Subcutaneous abdominal adipose tissue (tissue), 5 donors: ENCODE data around the gene CARD8.
"Not testable (repeated sequence)": the region's sequence is repeated elsewhere in the genome, so short reads cannot be mapped to it uniquely, and the experiment has no call there.

ENCODE experiments used
- H3K27ac ChIP-seq: one replicate; pipeline ENCODE4 v1.7.0; 2013; ENCODE audit warnings: low read depth, mild to moderate bottlenecking, inconsistent platforms, low read length, moderate library complexity
- H3K27me3 ChIP-seq, 5 donors: one replicate each; pipeline ENCODE4 v1.7.0; 2013; ENCODE audit warnings: low read length in 5 of 5, inconsistent platforms in 1 of 5; ENCODE audit not compliant: control insufficient read depth in 5 of 5, insufficient read depth in 4 of 5
- H3K36me3 ChIP-seq, 5 donors: one replicate each; pipeline ENCODE4 v1.7.0; 2013; ENCODE audit warnings: low read length in 5 of 5; ENCODE audit not compliant: control insufficient read depth in 5 of 5, insufficient read depth in 5 of 5
- H3K4me1 ChIP-seq, 5 donors: one replicate each; pipeline ENCODE4 v1.7.0; 2013; ENCODE audit warnings: low read length in 5 of 5, mild to moderate bottlenecking in 3 of 5, moderate library complexity in 1 of 5; ENCODE audit not compliant: control insufficient read depth in 5 of 5, insufficient read depth in 5 of 5
- H3K4me3 ChIP-seq, 5 donors: one replicate each; pipeline ENCODE4 v1.7.0; 2013; ENCODE audit warnings: low read length in 5 of 5, low read depth in 1 of 5
- H3K9ac ChIP-seq, 5 donors: one replicate each; pipeline ENCODE4 v1.7.0; 2013; ENCODE audit warnings: low read length in 5 of 5, mild to moderate bottlenecking in 4 of 5, moderate library complexity in 3 of 5
- H3K9me3 ChIP-seq, 5 donors: one replicate each; pipeline ENCODE4 v1.7.0; 2013; ENCODE audit warnings: low read length in 5 of 5; ENCODE audit not compliant: control insufficient read depth in 5 of 5
- donor health status: healthy.
- donor health status: healthy.
- donor health status: healthy.
- donor health status: healthy.
- donor health status: healthy.

Gene CARD8

DNA sequence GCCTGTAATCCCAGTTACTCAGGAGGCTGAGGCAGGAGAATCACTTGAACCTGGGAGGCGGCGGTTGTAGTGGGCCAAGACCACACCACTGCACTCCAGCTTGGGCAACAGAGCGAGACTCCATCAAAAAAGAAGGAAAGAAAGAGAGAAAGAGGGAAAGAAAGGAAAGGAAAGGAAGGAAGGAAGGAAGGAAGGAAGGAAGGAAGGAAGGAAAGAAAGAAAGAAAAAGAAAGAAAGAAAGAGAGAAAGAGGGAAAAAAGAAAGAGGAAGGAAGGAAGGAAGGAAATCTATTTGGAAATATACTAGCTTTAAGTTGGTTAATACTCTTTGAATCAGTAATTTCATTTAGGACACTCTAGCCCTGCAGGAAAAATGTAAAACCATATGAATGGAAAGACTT is 34.9 kb downstream of the CARD8 start:
- not testable (repeated sequence) for H3K9ac ChIP-seq, H3K27me3 ChIP-seq, H3K4me1 ChIP-seq, H3K4me3 ChIP-seq, H3K9me3 ChIP-seq, H3K27ac ChIP-seq
- peaks cover 8 to 65% (median 49%) of the 10 kb centered on the region in 5 donors for H3K36me3 ChIP-seq

DNA sequence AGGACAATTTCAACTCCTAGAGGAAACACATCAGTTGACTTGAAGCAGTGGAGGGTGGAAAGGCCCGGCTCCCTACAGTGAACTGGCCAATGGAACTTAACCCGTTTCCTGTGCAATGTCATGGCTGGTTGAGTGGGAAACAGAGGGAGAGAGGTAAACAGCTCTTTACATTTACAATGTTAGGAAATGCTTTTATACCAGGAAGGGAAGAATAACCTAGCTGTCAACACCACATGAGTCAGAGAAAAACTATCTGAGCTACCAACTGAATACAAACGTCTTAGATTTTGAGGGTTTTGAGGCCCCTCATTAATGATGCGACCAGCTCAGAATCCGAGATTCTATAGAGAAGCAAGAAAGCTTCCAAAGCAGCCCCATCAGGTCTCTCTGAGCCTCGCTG is 36.7 kb downstream of the CARD8 start:
- no peaks in the 10 kb centered on the region for H3K9me3 ChIP-seq
- peaks cover 11 to 68% (median 53%) of the 10 kb centered on the region in 5 donors for H3K36me3 ChIP-seq
- no peak overlapping the region for H3K4me3 ChIP-seq
- H3K9ac ChIP-seq: no peak overlapping the region
- H3K27me3 ChIP-seq: no peaks in the 10 kb centered on the region
- no peaks in the 10 kb centered on the region for H3K4me1 ChIP-seq
- H3K27ac ChIP-seq: no peak overlapping the region

DNA sequence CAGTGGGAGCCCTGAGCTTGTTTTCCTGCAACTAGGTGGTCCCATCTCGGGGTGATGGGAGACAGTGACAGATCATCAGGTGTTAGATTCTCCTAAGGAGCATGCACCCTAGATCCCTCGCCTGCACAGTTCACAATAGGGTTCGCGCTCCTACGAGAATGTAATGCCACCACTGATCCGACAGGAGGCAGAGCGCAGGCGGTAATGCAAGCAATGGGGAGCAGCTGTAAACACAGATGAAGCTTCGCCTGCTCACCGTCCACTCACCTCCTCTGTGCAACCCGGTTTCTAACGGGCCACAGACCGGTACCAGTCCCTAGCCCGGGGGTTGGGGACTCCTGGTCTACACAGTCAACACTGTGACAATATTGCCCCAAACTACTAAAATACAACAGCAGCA is 38.8 kb downstream of the CARD8 start:
- Histone ChIP-seq H3K4me3 (no peak overlapping the region), H3K27ac (no peak overlapping the region), H3K27me3 (no peaks in the 10 kb centered on the region), H3K36me3 (peaks cover 13 to 77% (median 62%) of the 10 kb centered on the region in 5 donors), H3K4me1 (no peaks in the 10 kb centered on the region), H3K9me3 (no peaks in the 10 kb centered on the region), H3K9ac (no peak overlapping the region)

DNA sequence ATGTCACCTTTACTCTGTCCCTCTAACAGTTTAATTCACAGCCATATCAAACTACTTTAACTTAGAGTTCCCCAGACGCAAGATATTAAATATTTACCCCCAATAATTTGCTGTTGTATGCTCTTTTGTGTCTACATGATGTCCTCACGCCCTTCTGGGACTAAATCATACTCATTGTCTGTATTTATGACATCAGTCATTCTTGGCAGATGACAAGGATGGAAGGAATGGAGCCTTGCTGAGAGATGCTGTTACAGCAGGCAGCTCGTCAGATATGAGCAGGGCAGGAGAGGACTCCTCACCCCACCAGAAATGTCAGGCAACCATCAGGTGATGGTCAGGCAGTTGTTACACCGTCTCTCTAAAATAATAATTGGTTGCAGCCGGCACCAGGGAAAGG is 41.8 kb downstream of the CARD8 start:
- Histone ChIP-seq H3K27me3 (no peaks in the 10 kb centered on the region), H3K9ac (no peak overlapping the region), H3K9me3 (no peaks in the 10 kb centered on the region), H3K36me3 (peaks cover 18 to 75% (median 62%) of the 10 kb centered on the region in 5 donors), H3K4me1 (peaks cover 0 to 4% (median 0%) of the 10 kb centered on the region in 5 donors), H3K27ac (no peak overlapping the region), H3K4me3 (no peak overlapping the region)

DNA sequence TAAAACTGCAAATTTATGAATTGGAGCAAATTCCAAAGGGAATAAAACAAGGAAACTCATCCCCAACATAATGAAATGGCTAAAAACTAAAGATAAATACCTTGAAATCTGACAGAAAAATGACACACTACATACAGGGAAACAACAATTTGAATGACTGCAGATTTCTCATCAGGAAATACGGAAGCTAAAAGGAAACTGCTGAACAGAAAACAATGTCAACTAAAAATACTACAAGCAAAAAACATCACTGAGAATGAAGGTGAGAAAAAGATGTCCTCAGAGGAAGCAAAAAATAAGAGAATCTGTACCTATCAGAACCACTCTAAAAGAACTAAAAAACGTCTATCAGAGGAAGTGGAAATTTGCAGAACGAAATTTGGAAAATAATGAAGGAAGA is 45.7 kb downstream of the CARD8 start:
- Histone ChIP-seq H3K4me3 (no peak overlapping the region), H3K9ac (no peak overlapping the region), H3K36me3 (peaks cover 16 to 44% (median 36%) of the 10 kb centered on the region in 5 donors), H3K27me3 (no peaks in the 10 kb centered on the region), H3K4me1 (peaks cover 0 to 4% (median under 1%) of the 10 kb centered on the region in 5 donors), H3K27ac (no peak overlapping the region), H3K9me3 (no peaks in the 10 kb centered on the region)

DNA sequence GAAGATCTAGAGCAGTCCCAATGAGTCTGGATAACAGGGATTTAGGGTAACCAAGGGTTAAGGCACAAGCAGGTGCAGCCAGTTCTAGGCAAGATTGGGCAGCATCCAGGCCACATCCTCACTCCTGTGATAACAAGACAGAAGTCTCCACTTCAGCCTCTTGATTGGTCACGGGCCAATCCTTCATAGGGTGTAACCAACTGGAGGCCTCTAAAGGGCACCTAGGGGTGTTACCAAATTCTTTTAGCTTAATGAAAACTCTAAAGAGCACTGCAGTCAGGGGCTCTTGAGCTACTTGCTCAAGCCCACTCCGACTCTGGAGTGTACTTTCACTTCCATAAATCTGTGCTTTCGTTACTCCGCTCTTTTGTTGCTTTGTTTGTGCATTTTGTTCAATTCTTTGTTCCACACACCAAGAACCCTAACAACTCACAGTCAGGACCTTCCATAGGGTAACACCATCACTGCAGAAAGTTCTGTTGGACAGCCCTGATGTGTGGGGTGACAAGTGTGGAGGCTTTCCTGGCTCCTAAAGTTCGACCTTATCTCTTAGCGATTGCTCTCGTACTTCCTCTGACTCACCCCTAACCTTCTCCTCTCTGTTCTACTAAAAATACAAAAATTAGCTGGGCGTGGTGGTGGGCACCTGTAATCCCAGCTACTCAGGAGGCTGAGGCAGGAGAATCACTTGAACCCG is 49.2 kb downstream of the CARD8 start:
- Histone ChIP-seq H3K4me1 (peaks cover 2 to 18% (median 18%) of the 10 kb centered on the region in 5 donors), H3K27ac (no peak overlapping the region), H3K9me3 (no peaks in the 10 kb centered on the region), H3K27me3 (no peaks in the 10 kb centered on the region), H3K4me3 (no peak overlapping the region), H3K36me3 (peaks cover 7 to 12% (median 10%) of the 10 kb centered on the region in 5 donors), H3K9ac (no peak overlapping the region)

DNA sequence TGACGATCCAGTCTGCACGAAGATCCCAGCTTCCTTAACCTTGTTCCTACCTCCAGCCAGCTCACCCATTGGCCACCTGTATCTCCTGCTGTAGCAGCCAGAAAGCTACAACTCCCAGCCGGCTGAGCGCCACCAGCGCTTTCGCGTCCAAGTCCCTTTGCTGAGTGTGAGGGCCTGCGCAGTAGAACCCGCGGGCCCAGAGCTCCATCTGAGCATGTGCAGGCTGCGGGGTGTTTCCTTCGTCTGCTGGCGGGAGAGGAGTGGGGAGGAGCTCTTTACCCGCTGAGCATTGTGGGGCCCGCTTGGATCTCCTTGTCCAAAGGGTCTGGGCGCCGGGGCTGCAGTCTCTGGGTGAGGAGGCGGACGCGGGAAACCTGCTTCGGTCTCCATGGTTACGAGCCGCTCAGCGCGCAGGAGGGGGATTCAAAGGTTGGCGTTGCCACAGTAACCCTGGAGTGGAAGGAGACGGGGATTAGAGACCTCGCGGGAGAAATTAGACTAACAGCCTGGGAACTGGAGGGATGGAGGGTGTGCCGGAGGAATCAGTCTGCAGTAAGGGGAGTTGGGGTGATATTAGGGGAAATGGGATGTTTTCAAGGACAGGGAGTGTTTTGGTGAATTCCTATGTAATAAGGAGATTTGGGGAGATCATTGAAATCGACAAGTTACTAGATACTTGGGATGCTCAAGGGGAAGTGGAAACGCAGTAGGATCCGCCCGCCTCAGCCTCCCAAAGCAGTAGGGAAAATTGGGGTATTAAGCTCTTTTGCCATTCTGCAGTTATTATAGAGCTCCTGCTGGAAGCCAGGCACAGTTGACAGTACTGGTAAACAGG is 51.7 kb downstream of the CARD8 start:
- Histone ChIP-seq H3K9ac (peak overlapping the region; percentile 32 to 92 (median 80)), H3K9me3 (no peaks in the 10 kb centered on the region), H3K27ac (peak overlapping the region; percentile 49), H3K4me3 (peak overlapping the region; percentile 83 to 94 (median 92)), H3K36me3 (no peaks in the 10 kb centered on the region), H3K4me1 (peaks cover 2 to 18% (median 18%) of the 10 kb centered on the region in 5 donors), H3K27me3 (no peaks in the 10 kb centered on the region)

DNA sequence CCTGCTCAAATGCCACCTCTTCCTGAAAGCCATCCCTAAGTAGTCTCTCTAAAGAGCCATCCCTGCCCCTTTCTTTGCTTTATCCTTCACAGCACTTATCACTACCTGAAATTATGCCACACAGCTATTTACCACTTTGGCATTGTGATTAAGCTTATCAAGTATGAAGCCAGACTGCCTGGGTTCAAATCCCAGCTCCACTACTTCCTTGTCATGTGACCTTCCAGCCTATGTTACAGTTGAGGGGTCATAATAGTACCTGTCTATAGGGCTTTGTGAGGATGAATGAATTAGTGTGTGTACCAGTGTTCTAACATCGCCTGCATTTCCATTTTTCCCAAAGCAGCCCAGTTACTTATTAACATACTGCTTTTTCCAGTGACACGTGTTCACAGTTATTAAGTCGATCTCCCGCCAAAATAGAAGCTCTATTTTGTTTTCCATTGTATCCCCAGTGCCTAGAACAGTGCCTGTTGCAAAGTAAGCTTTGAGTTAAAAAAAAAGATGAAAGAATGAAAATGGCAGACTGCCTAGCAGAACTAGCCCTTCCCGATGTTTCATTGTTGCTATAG is 52.4 kb downstream of the CARD8 start:
- Histone ChIP-seq H3K9me3 (no peaks in the 10 kb centered on the region), H3K27ac (peak overlapping the region; percentile 49), H3K4me3 (peak overlapping the region; percentile 83 to 94 (median 92)), H3K4me1 (peaks cover 2 to 18% (median 18%) of the 10 kb centered on the region in 5 donors), H3K36me3 (no peaks in the 10 kb centered on the region), H3K9ac (peak overlapping the region in 4 of 5 donors; percentile 66 to 92 (median 83)), H3K27me3 (no peaks in the 10 kb centered on the region)

DNA sequence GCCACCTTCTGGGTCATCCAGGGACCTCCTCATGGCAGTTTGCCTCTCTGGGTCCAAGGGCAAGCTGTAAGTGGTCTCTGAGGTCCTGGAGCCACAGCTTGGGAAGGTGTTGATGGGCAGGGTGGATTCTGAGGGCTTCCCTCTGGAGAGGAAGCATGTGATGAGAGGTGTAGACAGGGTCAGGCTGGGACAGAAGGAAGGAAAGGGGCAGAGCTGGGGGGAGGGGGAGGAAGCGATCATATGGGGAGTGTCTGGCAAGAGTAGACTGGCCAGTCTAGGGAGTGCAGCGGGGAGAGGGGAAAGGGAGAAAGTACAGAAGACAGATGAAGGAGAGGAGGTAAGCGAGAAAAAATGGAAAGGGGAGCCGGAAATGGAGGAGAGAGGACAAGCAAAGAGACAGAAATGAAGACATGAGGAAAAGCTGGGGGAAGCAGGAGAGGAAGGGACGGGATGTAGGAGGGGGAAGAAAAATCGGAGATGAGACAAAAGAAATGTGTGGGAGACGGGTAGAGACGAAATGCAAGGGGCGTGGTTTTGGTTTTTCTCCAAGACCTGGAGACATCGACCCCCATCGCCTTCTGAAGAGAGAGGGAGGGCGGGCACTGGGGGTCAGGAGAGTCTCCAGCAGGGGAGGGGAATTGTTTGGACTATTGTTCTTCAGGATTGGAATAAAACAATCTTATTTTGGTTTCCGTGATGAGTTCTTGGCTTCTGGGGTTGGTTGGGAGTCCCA is 58.6 kb downstream of the CARD8 start:
- H3K4me1 ChIP-seq: peaks cover 0 to 13% (median 9%) of the 10 kb centered on the region in 5 donors
- H3K9ac ChIP-seq: peak overlapping the region in 1 of 5 donors; percentile 24
- H3K36me3 ChIP-seq: peaks cover 0 to 4% (median 0%) of the 10 kb centered on the region in 5 donors
- peak overlapping the region in 2 of 5 donors; percentile 15 to 37 for H3K4me3 ChIP-seq
- H3K9me3 ChIP-seq: no peaks in the 10 kb centered on the region
- H3K27ac ChIP-seq: no peak overlapping the region
- peaks cover 0 to 3% (median 2%) of the 10 kb centered on the region in 5 donors for H3K27me3 ChIP-seq
